Liver (tissue), 3 donors: ENCODE data around the gene MRM1.

Experiments
- EGR1 ChIP-seq, 2 donors: IDR thresholded peaks; 2 replicates each; pipeline ENCODE4 v1.6.1; 2016 to 2018; ENCODE audit warnings: antibody characterized with exemption in 2 of 2, low read depth in 2 of 2
- HNF4G ChIP-seq: IDR thresholded peaks from 2 replicates; pipeline ENCODE4 v1.6.1; 2016; ENCODE audit warnings: antibody characterized with exemption
- TAF1 ChIP-seq: conservative IDR thresholded peaks from 2 replicates; pipeline ENCODE4 v1.6.1; 2016; ENCODE audit warnings: antibody characterized with exemption, mild to moderate bottlenecking
- YY1 ChIP-seq: IDR thresholded peaks from 2 replicates; pipeline ENCODE4 v1.6.1; 2016; ENCODE audit warnings: antibody characterized with exemption, mild to moderate bottlenecking
- TF ChIP-seq, protein P1 (sequence below): fragments of 150-350 bp; IDR thresholded peaks from 2 replicates; pipeline ENCODE4 v1.5.1; 2017; ENCODE audit warnings: improper control_type of control experiment, low read depth, low read length; ENCODE audit not compliant: missing input control
- TF ChIP-seq, protein P2 (sequence below): IDR thresholded peaks from 2 replicates; pipeline ENCODE4 v1.6.1; 2016; ENCODE audit warnings: antibody characterized with exemption
- donor health status: healthy.
- donor health status: healthy.

DNA sequence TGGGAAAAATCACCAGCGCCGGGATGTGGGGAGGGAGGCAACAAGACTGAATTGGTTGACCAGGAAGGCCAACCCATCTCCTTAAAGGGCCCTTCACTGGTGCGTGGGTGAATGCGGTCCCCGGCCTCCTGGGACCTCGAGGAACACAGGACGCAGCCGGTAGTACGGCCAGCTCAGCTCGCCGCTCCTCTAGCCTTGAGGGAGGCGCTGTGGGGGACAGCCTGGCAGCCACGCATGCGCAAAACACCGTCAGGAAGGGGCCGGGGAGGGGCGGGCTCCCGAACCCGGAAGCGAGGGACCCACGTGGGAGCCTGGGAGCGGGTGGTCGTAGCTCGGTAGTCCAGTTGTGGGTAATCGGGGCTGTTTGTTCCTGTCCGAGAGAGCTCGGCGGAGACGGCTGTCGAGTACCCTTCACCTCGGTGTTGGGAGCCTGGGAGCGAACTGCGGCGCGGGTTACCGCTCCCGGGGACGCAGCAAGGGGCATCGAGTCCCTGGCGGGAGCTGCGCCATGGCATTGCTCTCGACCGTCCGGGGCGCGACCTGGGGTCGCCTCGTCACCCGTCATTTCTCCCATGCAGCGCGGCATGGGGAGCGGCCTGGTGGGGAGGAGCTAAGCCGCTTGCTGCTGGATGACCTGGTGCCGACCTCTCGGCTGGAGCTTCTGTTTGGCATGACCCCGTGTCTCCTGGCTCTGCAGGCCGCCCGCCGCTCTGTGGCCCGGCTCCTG, at the start of gene MRM1:
- TF ChIP-seq, protein P1, sequence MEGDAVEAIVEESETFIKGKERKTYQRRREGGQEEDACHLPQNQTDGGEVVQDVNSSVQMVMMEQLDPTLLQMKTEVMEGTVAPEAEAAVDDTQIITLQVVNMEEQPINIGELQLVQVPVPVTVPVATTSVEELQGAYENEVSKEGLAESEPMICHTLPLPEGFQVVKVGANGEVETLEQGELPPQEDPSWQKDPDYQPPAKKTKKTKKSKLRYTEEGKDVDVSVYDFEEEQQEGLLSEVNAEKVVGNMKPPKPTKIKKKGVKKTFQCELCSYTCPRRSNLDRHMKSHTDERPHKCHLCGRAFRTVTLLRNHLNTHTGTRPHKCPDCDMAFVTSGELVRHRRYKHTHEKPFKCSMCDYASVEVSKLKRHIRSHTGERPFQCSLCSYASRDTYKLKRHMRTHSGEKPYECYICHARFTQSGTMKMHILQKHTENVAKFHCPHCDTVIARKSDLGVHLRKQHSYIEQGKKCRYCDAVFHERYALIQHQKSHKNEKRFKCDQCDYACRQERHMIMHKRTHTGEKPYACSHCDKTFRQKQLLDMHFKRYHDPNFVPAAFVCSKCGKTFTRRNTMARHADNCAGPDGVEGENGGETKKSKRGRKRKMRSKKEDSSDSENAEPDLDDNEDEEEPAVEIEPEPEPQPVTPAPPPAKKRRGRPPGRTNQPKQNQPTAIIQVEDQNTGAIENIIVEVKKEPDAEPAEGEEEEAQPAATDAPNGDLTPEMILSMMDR: no peak
- TF ChIP-seq EGR1 (IDR thresholded peaks at IDR 0.05; ENCODE audit: low read depth in 2 of 2): peak in 1 of 2 donors; percentile 3
- no peak for TF ChIP-seq HNF4G
- TF ChIP-seq TAF1: no peak
- TF ChIP-seq YY1: no peak
- TF ChIP-seq, protein P2, sequence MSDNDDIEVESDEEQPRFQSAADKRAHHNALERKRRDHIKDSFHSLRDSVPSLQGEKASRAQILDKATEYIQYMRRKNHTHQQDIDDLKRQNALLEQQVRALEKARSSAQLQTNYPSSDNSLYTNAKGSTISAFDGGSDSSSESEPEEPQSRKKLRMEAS: peak; percentile 74
